GM12878 (cell line): ENCODE results near the gene CRB3. TPM values are rescaled to one million over a fixed set of nuclear protein-coding genes. Genes with fewer than 3 reads are reported as not detected.

Experiments
- BMI1 ChIP-seq: fragments of 450-650 bp; IDR thresholded peaks from 2 replicates; pipeline ENCODE4 v1.6.1; 2016; ENCODE audit warnings: mild to moderate bottlenecking, moderate library complexity, borderline replicate concordance
- EED ChIP-seq: sonication (generic); IDR thresholded peaks from 2 replicates; pipeline ENCODE4 v1.6.1; 2016; ENCODE audit warnings: antibody characterized with exemption, low read depth
- FOXM1 ChIP-seq: IDR thresholded peaks from 2 replicates; pipeline ENCODE4 v1.6.1; 2012; ENCODE audit warnings: low read depth, mild to moderate bottlenecking, inconsistent platforms, low read length, moderate library complexity
- GABPA ChIP-seq: IDR thresholded peaks from 2 replicates; pipeline ENCODE4 v1.6.1; 2014; ENCODE audit warnings: antibody characterized with exemption, low read depth, mild to moderate bottlenecking, inconsistent platforms
- JUNB ChIP-seq: IDR thresholded peaks from 2 replicates; pipeline ENCODE4 v1.6.1; 2016; ENCODE audit warnings: antibody characterized with exemption, mild to moderate bottlenecking
- MEF2B ChIP-seq: fragments of 450-650 bp; IDR thresholded peaks from 2 replicates; pipeline ENCODE4 v1.6.1; 2018; ENCODE audit warnings: mild to moderate bottlenecking, moderate library complexity; ENCODE audit not compliant: partially characterized antibody, poor library complexity, severe bottlenecking
- NFXL1 ChIP-seq: fragments of 450-650 bp; IDR thresholded peaks from 2 replicates; pipeline ENCODE4 v1.6.1; 2017; ENCODE audit warnings: antibody characterized with exemption, mild to moderate bottlenecking, borderline replicate concordance
- NFYB ChIP-seq: IDR thresholded peaks from 2 replicates; pipeline ENCODE4 v1.6.1; 2011; ENCODE audit warnings: low read depth, mild to moderate bottlenecking, low read length, improper control_type of control experiment, moderate library complexity; ENCODE audit not compliant: insufficient read depth
- NR2F1 ChIP-seq: fragments of 450-650 bp; conservative IDR thresholded peaks from 2 replicates; pipeline ENCODE4 v1.6.1; 2017; ENCODE audit warnings: mild to moderate bottlenecking
- RAD21 ChIP-seq: IDR thresholded peaks from 2 replicates; pipeline ENCODE4 v1.6.1; 2011; ENCODE audit warnings: mild to moderate bottlenecking, low read depth, low read length, moderate library complexity; ENCODE audit not compliant: insufficient read depth
- RB1 ChIP-seq: fragments of 450-650 bp; formaldehyde crosslinking; IDR thresholded peaks from 2 replicates; pipeline ENCODE4 v1.6.1; 2017; ENCODE audit warnings: mild to moderate bottlenecking, borderline replicate concordance
- RUNX3 ChIP-seq: IDR thresholded peaks from 2 replicates; pipeline ENCODE4 v1.6.1; 2012; ENCODE audit warnings: low read length, inconsistent platforms
- STAT1 ChIP-seq: fragments of 450-650 bp; conservative IDR thresholded peaks from 2 replicates; pipeline ENCODE4 v1.6.1; 2014; ENCODE audit warnings: antibody characterized with exemption, mild to moderate bottlenecking
- STAT3 ChIP-seq: IDR thresholded peaks from 2 replicates; pipeline ENCODE4 v1.6.1; 2011; ENCODE audit warnings: low read depth, low read length, improper control_type of control experiment
- SUZ12 ChIP-seq: fragments of 200-600 bp; sonication (generic); IDR thresholded peaks from one replicate; pipeline ENCODE4 v1.6.1; 2018; ENCODE audit warnings: antibody characterized with exemption, mild to moderate bottlenecking; ENCODE audit not compliant: unreplicated experiment
- YY1 ChIP-seq: IDR thresholded peaks from 2 replicates; pipeline ENCODE4 v1.6.1; 2011; ENCODE audit warnings: low read depth, mild to moderate bottlenecking, low read length
- polyA plus RNA-seq, 11 experiments: library from polyadenylated mRNA; depleted of rRNA in 4 of 11; unstranded in 6 of 11; stranded (reverse) in 5 of 11; fragments of >200 nt; fragmentation: Nextera tagmentation in 4 of 11; fragmentation: Illumina TruSeq in 1 of 11; extraction: Ambion mirVana in 4 of 11; extraction: Trizol in 1 of 11; gene quantifications; 1 replicate in 1 of 11; 2 replicates in 10 of 11; pipeline versions ENCODE4 v1.2.1 to v1.2.3, GENCODE V29; 2011 to 2016; ENCODE audit warnings: inconsistent platforms in 2 of 11, missing spikeins in 2 of 11, low read depth in 1 of 11
- total RNA-seq, 4 experiments: library from RNA; depleted of rRNA in 3 of 4; stranded (reverse); fragments of >200 nt in 3 of 4; fragmentation: Illumina TruSeq in 1 of 4; extraction: Trizol in 1 of 4; gene quantifications; 2 replicates each; pipeline versions ENCODE4 v1.2.1 to v1.2.3, GENCODE V29; 2013 to 2021
- TF ChIP-seq, protein P1 (sequence below): IDR thresholded peaks from 2 replicates; pipeline ENCODE4 v1.6.1; 2012; ENCODE audit warnings: low read depth, low read length, improper control_type of control experiment
- TF ChIP-seq, protein P2 (sequence below): IDR thresholded peaks from 2 replicates; pipeline ENCODE4 v1.6.1; 2011; ENCODE audit warnings: borderline replicate concordance, low read depth, mild to moderate bottlenecking, moderate library complexity, mixed read lengths, low read length; ENCODE audit not compliant: insufficient read depth; ENCODE audit errors: extremely low read length
- TF ChIP-seq, protein P3 (sequence below): fragments of 450-650 bp; formaldehyde crosslinking; IDR thresholded peaks from 2 replicates; pipeline ENCODE4 v1.4.0; 2022; ENCODE audit warnings: mild to moderate bottlenecking, moderate library complexity
- TF ChIP-seq, protein P4 (sequence below): IDR thresholded peaks from 2 replicates; pipeline ENCODE4 v1.6.1; 2012; ENCODE audit warnings: improper control_type of control experiment, low read depth, low read length; ENCODE audit not compliant: insufficient replicate concordance

CRB3 gene
- total and polyA plus RNA-seq, 10 of the 15 experiments (the other 5 are each of a cell fraction or from before 2014, with no cell fraction given) = 0.11 to 1.9 (median 0.98) TPM; not detected in 1

DNA sequence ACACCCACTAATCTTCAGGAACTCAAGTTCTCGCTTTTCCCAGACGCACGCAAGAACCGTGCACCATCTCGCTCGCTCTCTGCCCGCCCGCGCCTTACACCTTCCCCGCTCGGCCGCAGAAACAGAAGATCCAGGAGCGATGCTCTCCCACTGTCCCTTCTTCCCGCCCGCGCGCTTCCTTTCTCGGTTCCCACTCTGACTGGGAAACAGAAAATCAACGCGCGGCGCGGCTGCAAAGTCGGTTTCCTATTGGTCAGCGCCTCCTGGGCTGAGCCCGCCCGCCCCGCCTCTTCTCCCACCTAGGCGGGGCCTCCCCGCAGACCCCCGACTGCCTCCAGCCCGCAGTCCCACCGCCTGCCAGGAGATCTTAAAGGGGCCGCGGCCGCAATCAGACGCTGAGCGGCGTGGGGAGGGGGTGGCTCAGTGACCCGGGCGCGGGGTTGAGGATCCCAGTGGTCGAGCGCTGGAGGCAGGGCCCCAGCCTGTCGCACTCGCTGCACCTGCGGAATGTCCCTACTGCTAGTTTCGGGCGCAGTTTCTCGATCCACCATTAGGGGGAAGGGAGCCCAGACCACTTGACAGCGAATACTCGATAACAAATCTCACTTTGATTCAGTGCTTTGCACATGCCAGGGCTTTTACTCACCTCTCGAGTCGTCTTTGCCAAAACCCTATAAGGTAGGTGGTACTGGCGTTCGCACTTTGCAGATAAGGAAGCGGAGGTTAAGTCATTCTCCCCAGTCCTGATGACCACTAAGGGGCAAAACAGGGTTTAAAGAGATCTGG is 3.8 kb upstream of the CRB3 start (continued):
- TF ChIP-seq BMI1 (no peak), FOXM1 (no peak), YY1 (0 out of 2 replicates have a peak, but pooled peaks have one; percentile 21), NFXL1 (no peak), STAT1 (peak; percentile 73; the same call in 1 of the 2 replicates), NFYB (no peak), EED (peak; percentile 71), STAT3 (no peak), JUNB (peak; percentile 29; the same call in 1 of the 2 replicates), RAD21 (peak; percentile 31), RUNX3 (peak; percentile 62), GABPA (no peak), MEF2B (peak; percentile 68), NR2F1 (peak; percentile 74), RB1 (peak; percentile 65; the same call in 1 of the 2 replicates), SUZ12 (no peak)
- TF ChIP-seq, protein P1, sequence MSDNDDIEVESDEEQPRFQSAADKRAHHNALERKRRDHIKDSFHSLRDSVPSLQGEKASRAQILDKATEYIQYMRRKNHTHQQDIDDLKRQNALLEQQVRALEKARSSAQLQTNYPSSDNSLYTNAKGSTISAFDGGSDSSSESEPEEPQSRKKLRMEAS = no peak
- TF ChIP-seq, protein P2, sequence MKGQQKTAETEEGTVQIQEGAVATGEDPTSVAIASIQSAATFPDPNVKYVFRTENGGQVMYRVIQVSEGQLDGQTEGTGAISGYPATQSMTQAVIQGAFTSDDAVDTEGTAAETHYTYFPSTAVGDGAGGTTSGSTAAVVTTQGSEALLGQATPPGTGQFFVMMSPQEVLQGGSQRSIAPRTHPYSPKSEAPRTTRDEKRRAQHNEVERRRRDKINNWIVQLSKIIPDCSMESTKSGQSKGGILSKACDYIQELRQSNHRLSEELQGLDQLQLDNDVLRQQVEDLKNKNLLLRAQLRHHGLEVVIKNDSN = no peak
- TF ChIP-seq, protein P3, sequence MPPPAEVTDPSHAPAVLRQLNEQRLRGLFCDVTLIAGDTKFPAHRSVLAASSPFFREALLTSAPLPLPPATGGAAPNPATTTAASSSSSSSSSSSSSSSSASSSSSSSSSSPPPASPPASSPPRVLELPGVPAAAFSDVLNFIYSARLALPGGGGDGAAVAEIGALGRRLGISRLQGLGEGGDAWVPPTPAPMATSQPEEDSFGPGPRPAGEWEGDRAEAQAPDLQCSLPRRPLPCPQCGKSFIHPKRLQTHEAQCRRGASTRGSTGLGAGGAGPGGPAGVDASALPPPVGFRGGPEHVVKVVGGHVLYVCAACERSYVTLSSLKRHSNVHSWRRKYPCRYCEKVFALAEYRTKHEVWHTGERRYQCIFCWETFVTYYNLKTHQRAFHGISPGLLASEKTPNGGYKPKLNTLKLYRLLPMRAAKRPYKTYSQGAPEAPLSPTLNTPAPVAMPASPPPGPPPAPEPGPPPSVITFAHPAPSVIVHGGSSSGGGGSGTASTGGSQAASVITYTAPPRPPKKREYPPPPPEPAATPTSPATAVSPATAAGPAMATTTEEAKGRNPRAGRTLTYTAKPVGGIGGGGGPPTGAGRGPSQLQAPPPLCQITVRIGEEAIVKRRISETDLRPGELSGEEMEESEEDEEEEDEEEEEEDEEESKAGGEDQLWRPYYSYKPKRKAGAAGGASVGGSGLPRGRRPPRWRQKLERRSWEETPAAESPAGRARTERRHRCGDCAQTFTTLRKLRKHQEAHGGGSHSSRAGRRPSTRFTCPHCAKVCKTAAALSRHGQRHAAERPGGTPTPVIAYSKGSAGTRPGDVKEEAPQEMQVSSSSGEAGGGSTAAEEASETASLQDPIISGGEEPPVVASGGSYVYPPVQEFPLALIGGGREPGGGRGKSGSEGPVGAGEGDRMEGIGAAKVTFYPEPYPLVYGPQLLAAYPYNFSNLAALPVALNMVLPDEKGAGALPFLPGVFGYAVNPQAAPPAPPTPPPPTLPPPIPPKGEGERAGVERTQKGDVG (CRISPR knock-in tag) = no peak
- TF ChIP-seq, protein P4, sequence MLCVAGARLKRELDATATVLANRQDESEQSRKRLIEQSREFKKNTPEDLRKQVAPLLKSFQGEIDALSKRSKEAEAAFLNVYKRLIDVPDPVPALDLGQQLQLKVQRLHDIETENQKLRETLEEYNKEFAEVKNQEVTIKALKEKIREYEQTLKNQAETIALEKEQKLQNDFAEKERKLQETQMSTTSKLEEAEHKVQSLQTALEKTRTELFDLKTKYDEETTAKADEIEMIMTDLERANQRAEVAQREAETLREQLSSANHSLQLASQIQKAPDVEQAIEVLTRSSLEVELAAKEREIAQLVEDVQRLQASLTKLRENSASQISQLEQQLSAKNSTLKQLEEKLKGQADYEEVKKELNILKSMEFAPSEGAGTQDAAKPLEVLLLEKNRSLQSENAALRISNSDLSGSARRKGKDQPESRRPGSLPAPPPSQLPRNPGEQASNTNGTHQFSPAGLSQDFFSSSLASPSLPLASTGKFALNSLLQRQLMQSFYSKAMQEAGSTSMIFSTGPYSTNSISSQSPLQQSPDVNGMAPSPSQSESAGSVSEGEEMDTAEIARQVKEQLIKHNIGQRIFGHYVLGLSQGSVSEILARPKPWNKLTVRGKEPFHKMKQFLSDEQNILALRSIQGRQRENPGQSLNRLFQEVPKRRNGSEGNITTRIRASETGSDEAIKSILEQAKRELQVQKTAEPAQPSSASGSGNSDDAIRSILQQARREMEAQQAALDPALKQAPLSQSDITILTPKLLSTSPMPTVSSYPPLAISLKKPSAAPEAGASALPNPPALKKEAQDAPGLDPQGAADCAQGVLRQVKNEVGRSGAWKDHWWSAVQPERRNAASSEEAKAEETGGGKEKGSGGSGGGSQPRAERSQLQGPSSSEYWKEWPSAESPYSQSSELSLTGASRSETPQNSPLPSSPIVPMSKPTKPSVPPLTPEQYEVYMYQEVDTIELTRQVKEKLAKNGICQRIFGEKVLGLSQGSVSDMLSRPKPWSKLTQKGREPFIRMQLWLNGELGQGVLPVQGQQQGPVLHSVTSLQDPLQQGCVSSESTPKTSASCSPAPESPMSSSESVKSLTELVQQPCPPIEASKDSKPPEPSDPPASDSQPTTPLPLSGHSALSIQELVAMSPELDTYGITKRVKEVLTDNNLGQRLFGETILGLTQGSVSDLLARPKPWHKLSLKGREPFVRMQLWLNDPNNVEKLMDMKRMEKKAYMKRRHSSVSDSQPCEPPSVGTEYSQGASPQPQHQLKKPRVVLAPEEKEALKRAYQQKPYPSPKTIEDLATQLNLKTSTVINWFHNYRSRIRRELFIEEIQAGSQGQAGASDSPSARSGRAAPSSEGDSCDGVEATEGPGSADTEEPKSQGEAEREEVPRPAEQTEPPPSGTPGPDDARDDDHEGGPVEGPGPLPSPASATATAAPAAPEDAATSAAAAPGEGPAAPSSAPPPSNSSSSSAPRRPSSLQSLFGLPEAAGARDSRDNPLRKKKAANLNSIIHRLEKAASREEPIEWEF = no peak
